Measurements from ENCODE around the gene TMEM178B.

TMEM178B gene

DNA sequence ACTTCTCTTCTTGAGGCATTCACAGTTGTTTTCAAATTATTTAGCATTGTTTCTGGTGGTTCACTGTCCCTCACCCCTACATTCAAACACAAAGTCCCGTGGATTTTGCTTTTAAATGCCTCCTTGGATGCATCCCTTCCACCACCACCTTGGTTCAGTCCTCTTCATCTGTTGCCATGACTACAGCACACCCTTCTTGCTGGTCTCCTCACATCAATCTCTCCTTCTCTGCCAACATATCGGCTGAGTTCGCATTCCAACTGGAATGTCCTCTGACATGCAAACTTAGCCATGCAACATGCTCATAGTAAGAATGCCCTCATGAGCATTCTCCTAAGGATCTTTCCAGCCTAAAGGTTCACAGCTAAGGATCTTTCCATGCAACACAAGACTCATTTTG lies 279.1 kb downstream of the TMEM178B start:
- Histone ChIP-seq H3K27me3 (no peaks in the 10 kb centered on the region), H3K9me3 (no peaks in the 10 kb centered on the region), H3K4me3 (no peak overlapping the region), H3K4me1 (peaks cover 0 to 16% (median 3%) of the 10 kb centered on the region in 4 donors), H3K27ac (no peak overlapping the region), H3K36me3 (no peaks in the 10 kb centered on the region)
- TF ChIP-seq, protein P1, sequence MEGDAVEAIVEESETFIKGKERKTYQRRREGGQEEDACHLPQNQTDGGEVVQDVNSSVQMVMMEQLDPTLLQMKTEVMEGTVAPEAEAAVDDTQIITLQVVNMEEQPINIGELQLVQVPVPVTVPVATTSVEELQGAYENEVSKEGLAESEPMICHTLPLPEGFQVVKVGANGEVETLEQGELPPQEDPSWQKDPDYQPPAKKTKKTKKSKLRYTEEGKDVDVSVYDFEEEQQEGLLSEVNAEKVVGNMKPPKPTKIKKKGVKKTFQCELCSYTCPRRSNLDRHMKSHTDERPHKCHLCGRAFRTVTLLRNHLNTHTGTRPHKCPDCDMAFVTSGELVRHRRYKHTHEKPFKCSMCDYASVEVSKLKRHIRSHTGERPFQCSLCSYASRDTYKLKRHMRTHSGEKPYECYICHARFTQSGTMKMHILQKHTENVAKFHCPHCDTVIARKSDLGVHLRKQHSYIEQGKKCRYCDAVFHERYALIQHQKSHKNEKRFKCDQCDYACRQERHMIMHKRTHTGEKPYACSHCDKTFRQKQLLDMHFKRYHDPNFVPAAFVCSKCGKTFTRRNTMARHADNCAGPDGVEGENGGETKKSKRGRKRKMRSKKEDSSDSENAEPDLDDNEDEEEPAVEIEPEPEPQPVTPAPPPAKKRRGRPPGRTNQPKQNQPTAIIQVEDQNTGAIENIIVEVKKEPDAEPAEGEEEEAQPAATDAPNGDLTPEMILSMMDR (IDR thresholded peaks at IDR 0.05), result no peak
- intact Hi-C loops (cut with DNase I; ENCODE audit: low total_unique reads), result no loop called here
- DNase-seq, result no peak

DNA sequence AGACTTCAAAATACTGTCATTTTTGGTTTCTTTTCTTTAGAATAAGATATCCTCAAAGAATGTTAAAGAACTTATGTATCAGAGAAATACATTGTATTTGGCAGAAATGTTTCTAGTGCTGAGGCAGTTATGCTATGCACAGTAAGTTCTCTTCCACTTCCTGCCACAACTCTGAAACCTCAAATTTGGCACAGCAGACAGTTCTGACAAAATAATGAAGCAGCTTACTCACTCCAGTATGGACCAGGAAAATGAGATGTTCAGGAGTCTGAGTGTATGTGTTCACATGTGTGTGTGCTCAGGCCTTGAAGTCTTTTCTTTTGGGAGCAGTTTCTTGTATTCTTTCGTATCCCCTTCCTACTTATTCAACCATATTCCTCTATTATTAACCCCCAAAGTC lies 280.4 kb downstream of the TMEM178B start:
- Histone ChIP-seq H3K4me3 (no peak overlapping the region), H3K4me1 (peaks cover 0 to 16% (median 3%) of the 10 kb centered on the region in 4 donors), H3K9me3 (no peaks in the 10 kb centered on the region), H3K36me3 (no peaks in the 10 kb centered on the region), H3K27ac (no peak overlapping the region), H3K27me3 (no peaks in the 10 kb centered on the region)
- TF ChIP-seq, protein P1 (IDR thresholded peaks at IDR 0.05), result no peak
- no peak for DNase-seq
- intact Hi-C loops (cut with DNase I; ENCODE audit: low total_unique reads), result no loop called here

DNA sequence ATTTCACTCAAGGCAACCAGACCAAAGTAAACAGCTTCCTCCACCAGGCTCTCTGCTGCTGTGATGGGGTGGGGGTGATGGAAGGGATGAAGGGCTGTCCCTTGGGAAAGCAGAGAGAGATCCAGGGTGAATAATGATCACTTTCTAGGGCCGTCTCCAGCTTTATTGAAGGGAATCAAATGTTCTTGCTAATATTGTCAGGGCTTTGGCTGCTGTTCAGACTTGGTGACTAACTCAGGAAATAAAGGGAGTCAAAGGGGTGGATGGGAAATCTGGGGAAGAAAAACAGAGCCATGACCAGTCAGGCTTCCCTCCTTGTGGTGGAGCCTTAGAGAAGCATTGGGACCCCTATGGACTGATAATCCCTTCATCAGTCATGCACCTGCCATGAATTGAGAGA lies 281.2 kb downstream of the TMEM178B start:
- H3K36me3 ChIP-seq, result no peaks in the 10 kb centered on the region
- peaks cover 0 to 16% (median 3%) of the 10 kb centered on the region in 4 donors for H3K4me1 ChIP-seq
- H3K27ac ChIP-seq, result no peak overlapping the region
- intact Hi-C loops (cut with DNase I; ENCODE audit: low total_unique reads), result no loop called here
- H3K4me3 ChIP-seq, result no peak overlapping the region
- TF ChIP-seq, protein P1 (IDR thresholded peaks at IDR 0.05), result no peak
- DNase-seq, result no peak
- no peaks in the 10 kb centered on the region for H3K9me3 ChIP-seq
- no peaks in the 10 kb centered on the region for H3K27me3 ChIP-seq

DNA sequence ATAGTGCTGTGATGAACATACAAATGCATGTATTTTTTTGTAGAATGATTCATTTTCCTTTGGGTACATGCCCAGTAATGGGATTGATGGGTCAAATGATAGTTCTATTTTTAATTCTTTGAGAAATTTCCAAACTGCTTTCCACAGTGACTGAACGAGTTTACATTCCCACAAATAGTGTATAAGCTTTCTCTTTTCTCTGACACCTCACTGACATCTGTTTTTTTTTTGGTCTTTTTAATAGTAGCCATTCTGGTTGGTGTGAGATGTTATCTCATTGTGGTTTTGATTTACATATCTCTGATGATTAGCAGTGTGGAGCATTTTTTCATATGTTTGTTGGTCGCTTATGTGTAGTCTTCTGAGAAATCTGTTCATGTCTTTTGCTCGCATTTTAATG lies 282.3 kb downstream of the TMEM178B start:
- H3K4me1 ChIP-seq, result peaks cover 0 to 16% (median 3%) of the 10 kb centered on the region in 4 donors
- H3K27ac ChIP-seq, result no peak overlapping the region
- no peaks in the 10 kb centered on the region for H3K36me3 ChIP-seq
- no peaks in the 10 kb centered on the region for H3K27me3 ChIP-seq
- no peak overlapping the region for H3K4me3 ChIP-seq
- TF ChIP-seq, protein P1 (IDR thresholded peaks at IDR 0.05), result no peak
- DNase-seq, result no peak
- H3K9me3 ChIP-seq, result no peaks in the 10 kb centered on the region
- intact Hi-C loops (cut with DNase I; ENCODE audit: low total_unique reads), result no loop called here

DNA sequence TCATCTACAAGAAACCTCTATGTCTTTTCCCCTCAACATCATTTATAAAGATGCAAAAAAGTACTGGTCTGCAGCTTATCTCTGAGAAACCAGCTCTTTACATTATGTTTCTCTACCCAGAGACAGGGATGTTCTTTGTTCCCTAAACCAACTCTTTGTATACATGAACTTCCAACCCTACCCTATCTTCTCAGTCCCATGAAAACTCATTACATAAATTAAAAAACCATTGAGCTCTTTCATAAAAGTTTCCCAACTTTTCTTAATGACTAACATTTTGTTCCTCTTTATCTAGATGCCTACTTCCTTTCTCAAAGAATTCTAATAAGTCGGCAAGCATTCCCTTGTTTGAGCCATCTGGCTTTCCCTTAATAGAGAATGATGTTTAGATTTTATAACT lies 284.5 kb downstream of the TMEM178B start:
- intact Hi-C loops (cut with DNase I; ENCODE audit: low total_unique reads), result no loop called here
- Histone ChIP-seq H3K4me3 (no peak overlapping the region), H3K4me1 (peaks cover 0 to 26% (median 9%) of the 10 kb centered on the region in 4 donors), H3K27ac (no peak overlapping the region), H3K36me3 (no peaks in the 10 kb centered on the region), H3K27me3 (no peaks in the 10 kb centered on the region), H3K9me3 (no peaks in the 10 kb centered on the region)
- TF ChIP-seq, protein P1 (IDR thresholded peaks at IDR 0.05), result no peak
- DNase-seq, result no peak

DNA sequence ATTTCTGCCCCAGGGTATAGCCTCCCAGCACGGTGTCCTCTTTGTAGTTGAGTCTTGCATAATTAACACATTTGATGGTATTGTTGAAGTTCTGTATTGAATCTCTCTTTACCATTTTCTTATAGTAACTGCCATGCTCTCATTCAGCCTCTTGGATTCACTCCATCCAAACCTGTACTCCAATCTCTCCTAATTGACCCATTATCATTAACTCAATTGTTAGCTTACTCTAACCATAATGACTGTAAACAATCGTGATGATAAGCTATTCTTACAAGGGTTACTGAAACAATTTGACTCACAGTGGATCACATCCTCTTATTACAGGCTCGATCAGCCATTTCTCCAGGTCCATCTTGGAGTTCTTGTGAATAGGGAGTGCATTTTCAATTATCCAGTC lies 285.4 kb downstream of the TMEM178B start:
- intact Hi-C loops (cut with DNase I; ENCODE audit: low total_unique reads), result no loop called here
- peaks cover 0 to 26% (median 9%) of the 10 kb centered on the region in 4 donors for H3K4me1 ChIP-seq

More for the DNA sequence above, 285.4 kb downstream of the TMEM178B start:
- H3K36me3 ChIP-seq, result no peaks in the 10 kb centered on the region
- H3K4me3 ChIP-seq, result no peak overlapping the region
- TF ChIP-seq, protein P1 (IDR thresholded peaks at IDR 0.05), result no peak
- no peaks in the 10 kb centered on the region for H3K9me3 ChIP-seq
- DNase-seq, result no peak
- no peak overlapping the region for H3K27ac ChIP-seq
- no peaks in the 10 kb centered on the region for H3K27me3 ChIP-seq
